ENCODE data around the gene CCL22. TPM values are rescaled to one million over a fixed set of nuclear protein-coding genes. Genes with fewer than 3 reads are reported as not detected.

Gene CCL22
- total RNA-seq, 1 donor from 2014 or later = not detected

- Mint-ChIP-seq H3K27me3 (ENCODE audit: insufficient read depth, low read depth) (peaks cover 8% of the 10 kb centered on the region), H3K4me3 (no peak overlapping the region), H3K9me3 (no peaks in the 10 kb centered on the region), H3K36me3 (peaks cover 6% of the 10 kb centered on the region), H3K27ac (no peak overlapping the region), H3K4me1 (peaks cover 14% of the 10 kb centered on the region)
- no peak for DNase-seq (ENCODE audit: low spot score)
- Histone ChIP-seq H3F3A (ENCODE audit: low read depth) (peaks cover 12% of the 10 kb centered on the region), H3K79me2 (ENCODE audit: low read depth) (no peaks in the 10 kb centered on the region), H3K27me3 (no peaks in the 10 kb centered on the region), H2AFZ (replicated peaks) (no peak overlapping the region), H4K20me1 (ENCODE audit: low read depth) (no peaks in the 10 kb centered on the region), H3K4me1 (peaks cover 4% of the 10 kb centered on the region), H3K27ac (no peak overlapping the region), H3K4me2 (no peak overlapping the region), H3K9me3 (ENCODE audit: low read depth) (no peaks in the 10 kb centered on the region), H3K4me3 (no peak overlapping the region), H3K36me3 (no peaks in the 10 kb centered on the region), H3K9ac (no peak overlapping the region)
- TF ChIP-seq EZH2phosphoT487 (IDR thresholded peaks at IDR 0.05) = no peak
These were observed 26.5 kb downstream of the CCL22 start for GRCh38 chr16:57385083-57385482.

- Mint-ChIP-seq H3K36me3 (peaks cover 6% of the 10 kb centered on the region), H3K4me3 (no peak overlapping the region), H3K27me3 (ENCODE audit: insufficient read depth, low read depth) (peaks cover 11% of the 10 kb centered on the region), H3K4me1 (peaks cover 14% of the 10 kb centered on the region), H3K27ac (peak overlapping the region; percentile 70), H3K9me3 (no peaks in the 10 kb centered on the region)
- Histone ChIP-seq H3F3A (ENCODE audit: low read depth) (peaks cover 12% of the 10 kb centered on the region), H3K4me1 (peaks cover 4% of the 10 kb centered on the region), H3K4me2 (peak overlapping the region; percentile 58), H3K4me3 (no peak overlapping the region), H3K36me3 (no peaks in the 10 kb centered on the region), H3K9me3 (ENCODE audit: low read depth) (no peaks in the 10 kb centered on the region), H3K27ac (no peak overlapping the region), H2AFZ (replicated peaks) (peak overlapping the region; percentile 96), H3K9ac (no peak overlapping the region), H3K27me3 (no peaks in the 10 kb centered on the region), H4K20me1 (ENCODE audit: low read depth) (no peaks in the 10 kb centered on the region), H3K79me2 (ENCODE audit: low read depth) (no peaks in the 10 kb centered on the region)
- DNase-seq (ENCODE audit: low spot score) = no peak
- TF ChIP-seq CTCF (IDR thresholded peaks at IDR 0.05) (no peak), EZH2 (IDR thresholded peaks at IDR 0.05) (no peak), EZH2phosphoT487 (IDR thresholded peaks at IDR 0.05) (no peak)
These were observed 27.9 kb downstream of the CCL22 start for GRCh38 chr16:57386381-57386951.

GRCh38 chr16:57387598-57388354 is 29.2 kb downstream of the CCL22 start:
- Histone ChIP-seq H2AFZ (replicated peaks) (no peak overlapping the region), H4K20me1 (ENCODE audit: low read depth) (no peaks in the 10 kb centered on the region), H3K9me3 (ENCODE audit: low read depth) (no peaks in the 10 kb centered on the region), H3K4me1 (peaks cover 4% of the 10 kb centered on the region), H3K4me3 (no peak overlapping the region), H3K36me3 (no peaks in the 10 kb centered on the region), H3K79me2 (ENCODE audit: low read depth) (no peaks in the 10 kb centered on the region), H3K9ac (no peak overlapping the region), H3K4me2 (no peak overlapping the region), H3K27ac (no peak overlapping the region), H3K27me3 (no peaks in the 10 kb centered on the region), H3F3A (ENCODE audit: low read depth) (peaks cover 12% of the 10 kb centered on the region)
- Mint-ChIP-seq H3K27ac (no peak overlapping the region), H3K4me3 (no peak overlapping the region), H3K4me1 (peaks cover 14% of the 10 kb centered on the region), H3K9me3 (no peaks in the 10 kb centered on the region), H3K36me3 (peaks cover 6% of the 10 kb centered on the region), H3K27me3 (ENCODE audit: insufficient read depth, low read depth) (peaks cover 15% of the 10 kb centered on the region)
- no peak for TF ChIP-seq CTCF (IDR thresholded peaks at IDR 0.05)
- no peak for TF ChIP-seq EZH2phosphoT487 (IDR thresholded peaks at IDR 0.05)
- no peak for TF ChIP-seq EZH2 (IDR thresholded peaks at IDR 0.05)
- DNase-seq (ENCODE audit: low spot score) = no peak

Measured in neural progenitor cell (in vitro differentiated cells).